GM23338 (cell line): Measurements from ENCODE around the gene EPB41L4A. TPM values are rescaled to one million over a fixed set of nuclear protein-coding genes. Genes with fewer than 3 reads are reported as not detected.

Experiments used
- ATAC-seq: fragments of 200-7000 bp; cut with Tn5 transposase; 3 replicates; pipeline ENCODE4 v1.9.1; 2020
- DNase-seq: peaks from one replicate; pipeline ENCODE4 v3.0.0-alpha.2; 2015; ENCODE audit warnings: low spot score
- H2AFZ ChIP-seq: fragments of 200-600 bp; sonication (generic); 2 replicates; pipeline ENCODE4 v1.8.0; 2016; ENCODE audit warnings: antibody characterized with exemption, mild to moderate bottlenecking, moderate library complexity
- H3F3A ChIP-seq: fragments of 200-600 bp; sonication (generic); replicated peaks from 2 replicates; pipeline ENCODE4 v1.8.0; 2017; ENCODE audit warnings: antibody characterized with exemption, mixed run types, low read depth
- H3K27ac ChIP-seq: fragments of 200-600 bp; sonication (generic); 2 replicates; pipeline ENCODE4 v1.6.1; 2016; ENCODE audit warnings: low read depth
- H3K27me3 ChIP-seq: fragments of 200-600 bp; sonication (generic); 2 replicates; pipeline ENCODE4 v1.8.0; 2016; ENCODE audit warnings: mild to moderate bottlenecking, mixed run types, moderate library complexity; ENCODE audit not compliant: insufficient read depth
- H3K36me3 ChIP-seq: fragments of 200-600 bp; sonication (generic); 2 replicates; pipeline ENCODE4 v1.8.0; 2016; ENCODE audit warnings: mild to moderate bottlenecking; ENCODE audit not compliant: insufficient read depth
- H3K4me1 ChIP-seq: fragments of 200-600 bp; sonication (generic); 2 replicates; pipeline ENCODE4 v1.8.0; 2016; ENCODE audit warnings: mild to moderate bottlenecking, moderate library complexity; ENCODE audit not compliant: insufficient read depth
- H3K4me2 ChIP-seq: fragments of 200-600 bp; sonication (generic); 2 replicates; pipeline ENCODE4 v1.7.1; 2017; ENCODE audit warnings: mixed run types
- H3K4me3 ChIP-seq: fragments of 200-600 bp; sonication (generic); 2 replicates; pipeline ENCODE4 v1.6.1; 2016; ENCODE audit warnings: mixed run types
- H3K79me2 ChIP-seq: fragments of 200-600 bp; sonication (generic); replicated peaks from 2 replicates; pipeline ENCODE4 v1.8.0; 2017; ENCODE audit warnings: mild to moderate bottlenecking; ENCODE audit not compliant: insufficient read depth
- H3K9me2 ChIP-seq: fragments of 200-600 bp; sonication (generic); 2 replicates; pipeline ENCODE4 v1.8.0; 2017; ENCODE audit not compliant: insufficient read depth
- H4K20me1 ChIP-seq: fragments of 200-600 bp; sonication (generic); replicated peaks from 2 replicates; pipeline ENCODE4 v1.8.0; 2017; ENCODE audit warnings: mild to moderate bottlenecking; ENCODE audit not compliant: insufficient read depth
- H3K27ac Mint-ChIP-seq: 2 replicates; pipeline ENCODE4 v1.8.0; 2020; ENCODE audit warnings: inconsistent platforms, mild to moderate bottlenecking, moderate library complexity, mixed read lengths
- H3K27me3 Mint-ChIP-seq: 3 replicates; pipeline ENCODE4 v1.8.0; 2022; ENCODE audit warnings: low read depth, mild to moderate bottlenecking, moderate library complexity, mixed read lengths, inconsistent platforms; ENCODE audit not compliant: insufficient read depth, poor library complexity
- H3K36me3 Mint-ChIP-seq: 3 replicates; pipeline ENCODE4 v1.8.0; 2021; ENCODE audit warnings: low read depth, mild to moderate bottlenecking, inconsistent platforms, moderate library complexity, mixed read lengths
- H3K4me1 Mint-ChIP-seq: 3 replicates; pipeline ENCODE4 v1.8.0; 2020; ENCODE audit warnings: mild to moderate bottlenecking, inconsistent platforms, mixed read lengths
- H3K4me3 Mint-ChIP-seq: 3 replicates; pipeline ENCODE4 v1.8.0; 2021; ENCODE audit warnings: moderate library complexity, mild to moderate bottlenecking, inconsistent platforms, mixed read lengths
- H3K9me3 Mint-ChIP-seq: 3 replicates; pipeline ENCODE4 v1.8.0; 2020; ENCODE audit warnings: moderate library complexity, mild to moderate bottlenecking, inconsistent platforms, mixed read lengths
- JUNB ChIP-seq: IDR thresholded peaks from one replicate; pipeline ENCODE4 v1.6.1; 2016; ENCODE audit warnings: antibody characterized with exemption; ENCODE audit not compliant: unreplicated experiment
- POLR2AphosphoS5 ChIP-seq: IDR thresholded peaks from 2 replicates; pipeline ENCODE4 v1.6.1; 2016; ENCODE audit warnings: antibody characterized with exemption, low read depth
- ZNF114 ChIP-seq: fragments of 250-450 bp; sonication (Bioruptor Pico); IDR thresholded peaks from 2 replicates; pipeline ENCODE4 v1.5.0; 2020; ENCODE audit warnings: mild to moderate bottlenecking, moderate library complexity
- ZNF331 ChIP-seq: fragments of 250-450 bp; sonication (Bioruptor Pico); IDR thresholded peaks from 2 replicates; pipeline ENCODE4 v1.5.0; 2020; ENCODE audit warnings: low read depth, mild to moderate bottlenecking, moderate library complexity
- polyA plus RNA-seq: library from polyadenylated mRNA; unstranded; fragments of >200 nt; fragmentation: Nextera tagmentation; extraction: Ambion mirVana; gene quantifications from 2 replicates; pipeline ENCODE4 v1.2.1, GENCODE V29; 2016
- total RNA-seq: library from RNA; depleted of rRNA; stranded (reverse); fragments of >200 nt; shearing (Covaris generic); gene quantifications from 2 replicates; pipeline ENCODE4 v1.2.3, GENCODE V29; 2014
- TF ChIP-seq, protein P1 (sequence below): IDR thresholded peaks from 2 replicates; pipeline ENCODE4 v1.6.1; 2016; ENCODE audit warnings: antibody characterized with exemption
- TF ChIP-seq, protein P2 (sequence below): fragments of 250-450 bp; sonication (Bioruptor Pico); IDR thresholded peaks from 2 replicates; pipeline ENCODE4 v1.5.0; 2020; ENCODE audit warnings: mild to moderate bottlenecking, moderate library complexity
- TF ChIP-seq, protein P3 (sequence below): IDR thresholded peaks from one replicate; pipeline ENCODE4 v1.6.1; 2018; ENCODE audit warnings: antibody characterized with exemption; ENCODE audit not compliant: unreplicated experiment

EPB41L4A gene
- total and polyA plus RNA-seq, 2 experiments from 2014 or later, result 5.7 to 6.0 TPM

DNA sequence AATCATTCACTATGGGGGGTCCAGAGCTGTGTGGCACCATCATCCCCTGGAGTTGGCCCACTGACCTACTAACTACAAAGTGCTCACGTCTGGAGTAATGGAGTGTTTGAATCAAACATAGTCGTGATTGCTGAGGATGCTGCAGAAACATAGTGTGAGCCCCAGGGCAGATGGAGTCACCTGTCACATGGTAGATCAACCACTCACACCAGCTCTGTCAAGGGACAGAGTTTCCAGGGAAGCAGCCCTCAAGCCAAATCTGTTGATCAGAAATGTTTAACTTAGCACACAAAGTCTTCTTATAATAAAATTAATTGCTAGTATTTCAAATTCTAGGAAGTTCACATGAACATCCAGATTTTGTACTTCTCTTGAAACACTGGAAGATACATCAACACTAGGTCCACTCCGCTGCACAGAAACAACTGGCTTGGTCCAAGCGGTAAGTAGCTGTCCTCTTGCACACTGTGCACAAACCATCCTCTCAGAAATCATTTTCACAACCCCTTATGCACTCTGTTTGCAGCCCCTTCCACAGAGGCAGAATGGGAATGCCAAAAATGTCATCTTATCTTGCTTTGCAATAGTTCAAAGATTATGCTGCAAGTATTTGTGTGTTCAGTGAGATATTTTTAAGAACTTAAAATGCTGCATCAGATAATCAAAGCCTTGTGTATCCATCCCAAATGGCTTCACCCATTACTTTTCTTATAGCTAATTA lies 191.0 kb downstream of the EPB41L4A start:
- no peak overlapping the region for H3K4me3 ChIP-seq
- TF ChIP-seq JUNB, result no peak
- TF ChIP-seq ZNF114 (CRISPR knock-in tag), result no peak
- no peak for TF ChIP-seq POLR2AphosphoS5
- TF ChIP-seq, protein P1, sequence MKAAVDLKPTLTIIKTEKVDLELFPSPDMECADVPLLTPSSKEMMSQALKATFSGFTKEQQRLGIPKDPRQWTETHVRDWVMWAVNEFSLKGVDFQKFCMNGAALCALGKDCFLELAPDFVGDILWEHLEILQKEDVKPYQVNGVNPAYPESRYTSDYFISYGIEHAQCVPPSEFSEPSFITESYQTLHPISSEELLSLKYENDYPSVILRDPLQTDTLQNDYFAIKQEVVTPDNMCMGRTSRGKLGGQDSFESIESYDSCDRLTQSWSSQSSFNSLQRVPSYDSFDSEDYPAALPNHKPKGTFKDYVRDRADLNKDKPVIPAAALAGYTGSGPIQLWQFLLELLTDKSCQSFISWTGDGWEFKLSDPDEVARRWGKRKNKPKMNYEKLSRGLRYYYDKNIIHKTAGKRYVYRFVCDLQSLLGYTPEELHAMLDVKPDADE, result no peak
- TF ChIP-seq, protein P2, sequence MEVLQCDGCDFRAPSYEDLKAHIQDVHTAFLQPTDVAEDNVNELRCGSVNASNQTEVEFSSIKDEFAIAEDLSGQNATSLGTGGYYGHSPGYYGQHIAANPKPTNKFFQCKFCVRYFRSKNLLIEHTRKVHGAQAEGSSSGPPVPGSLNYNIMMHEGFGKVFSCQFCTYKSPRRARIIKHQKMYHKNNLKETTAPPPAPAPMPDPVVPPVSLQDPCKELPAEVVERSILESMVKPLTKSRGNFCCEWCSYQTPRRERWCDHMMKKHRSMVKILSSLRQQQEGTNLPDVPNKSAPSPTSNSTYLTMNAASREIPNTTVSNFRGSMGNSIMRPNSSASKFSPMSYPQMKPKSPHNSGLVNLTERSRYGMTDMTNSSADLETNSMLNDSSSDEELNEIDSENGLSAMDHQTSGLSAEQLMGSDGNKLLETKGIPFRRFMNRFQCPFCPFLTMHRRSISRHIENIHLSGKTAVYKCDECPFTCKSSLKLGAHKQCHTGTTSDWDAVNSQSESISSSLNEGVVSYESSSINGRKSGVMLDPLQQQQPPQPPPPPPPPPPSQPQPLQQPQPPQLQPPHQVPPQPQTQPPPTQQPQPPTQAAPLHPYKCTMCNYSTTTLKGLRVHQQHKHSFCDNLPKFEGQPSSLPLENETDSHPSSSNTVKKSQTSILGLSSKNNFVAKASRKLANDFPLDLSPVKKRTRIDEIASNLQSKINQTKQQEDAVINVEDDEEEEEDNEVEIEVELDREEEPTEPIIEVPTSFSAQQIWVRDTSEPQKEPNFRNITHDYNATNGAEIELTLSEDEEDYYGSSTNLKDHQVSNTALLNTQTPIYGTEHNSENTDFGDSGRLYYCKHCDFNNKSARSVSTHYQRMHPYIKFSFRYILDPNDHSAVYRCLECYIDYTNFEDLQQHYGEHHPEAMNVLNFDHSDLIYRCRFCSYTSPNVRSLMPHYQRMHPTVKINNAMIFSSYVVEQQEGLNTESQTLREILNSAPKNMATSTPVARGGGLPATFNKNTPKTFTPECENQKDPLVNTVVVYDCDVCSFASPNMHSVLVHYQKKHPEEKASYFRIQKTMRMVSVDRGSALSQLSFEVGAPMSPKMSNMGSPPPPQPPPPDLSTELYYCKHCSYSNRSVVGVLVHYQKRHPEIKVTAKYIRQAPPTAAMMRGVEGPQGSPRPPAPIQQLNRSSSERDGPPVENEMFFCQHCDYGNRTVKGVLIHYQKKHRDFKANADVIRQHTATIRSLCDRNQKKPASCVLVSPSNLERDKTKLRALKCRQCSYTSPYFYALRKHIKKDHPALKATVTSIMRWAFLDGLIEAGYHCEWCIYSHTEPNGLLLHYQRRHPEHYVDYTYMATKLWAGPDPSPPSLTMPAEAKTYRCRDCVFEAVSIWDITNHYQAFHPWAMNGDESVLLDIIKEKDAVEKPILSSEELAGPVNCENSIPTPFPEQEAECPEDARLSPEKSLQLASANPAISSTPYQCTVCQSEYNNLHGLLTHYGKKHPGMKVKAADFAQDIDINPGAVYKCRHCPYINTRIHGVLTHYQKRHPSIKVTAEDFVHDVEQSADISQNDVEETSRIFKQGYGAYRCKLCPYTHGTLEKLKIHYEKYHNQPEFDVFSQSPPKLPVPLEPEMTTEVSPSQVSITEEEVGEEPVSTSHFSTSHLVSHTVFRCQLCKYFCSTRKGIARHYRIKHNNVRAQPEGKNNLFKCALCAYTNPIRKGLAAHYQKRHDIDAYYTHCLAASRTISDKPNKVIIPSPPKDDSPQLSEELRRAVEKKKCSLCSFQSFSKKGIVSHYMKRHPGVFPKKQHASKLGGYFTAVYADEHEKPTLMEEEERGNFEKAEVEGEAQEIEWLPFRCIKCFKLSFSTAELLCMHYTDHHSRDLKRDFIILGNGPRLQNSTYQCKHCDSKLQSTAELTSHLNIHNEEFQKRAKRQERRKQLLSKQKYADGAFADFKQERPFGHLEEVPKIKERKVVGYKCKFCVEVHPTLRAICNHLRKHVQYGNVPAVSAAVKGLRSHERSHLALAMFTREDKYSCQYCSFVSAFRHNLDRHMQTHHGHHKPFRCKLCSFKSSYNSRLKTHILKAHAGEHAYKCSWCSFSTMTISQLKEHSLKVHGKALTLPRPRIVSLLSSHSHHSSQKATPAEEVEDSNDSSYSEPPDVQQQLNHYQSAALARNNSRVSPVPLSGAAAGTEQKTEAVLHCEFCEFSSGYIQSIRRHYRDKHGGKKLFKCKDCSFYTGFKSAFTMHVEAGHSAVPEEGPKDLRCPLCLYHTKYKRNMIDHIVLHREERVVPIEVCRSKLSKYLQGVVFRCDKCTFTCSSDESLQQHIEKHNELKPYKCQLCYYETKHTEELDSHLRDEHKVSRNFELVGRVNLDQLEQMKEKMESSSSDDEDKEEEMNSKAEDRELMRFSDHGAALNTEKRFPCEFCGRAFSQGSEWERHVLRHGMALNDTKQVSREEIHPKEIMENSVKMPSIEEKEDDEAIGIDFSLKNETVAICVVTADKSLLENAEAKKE (CRISPR knock-in tag), result no peak
- TF ChIP-seq, protein P3, sequence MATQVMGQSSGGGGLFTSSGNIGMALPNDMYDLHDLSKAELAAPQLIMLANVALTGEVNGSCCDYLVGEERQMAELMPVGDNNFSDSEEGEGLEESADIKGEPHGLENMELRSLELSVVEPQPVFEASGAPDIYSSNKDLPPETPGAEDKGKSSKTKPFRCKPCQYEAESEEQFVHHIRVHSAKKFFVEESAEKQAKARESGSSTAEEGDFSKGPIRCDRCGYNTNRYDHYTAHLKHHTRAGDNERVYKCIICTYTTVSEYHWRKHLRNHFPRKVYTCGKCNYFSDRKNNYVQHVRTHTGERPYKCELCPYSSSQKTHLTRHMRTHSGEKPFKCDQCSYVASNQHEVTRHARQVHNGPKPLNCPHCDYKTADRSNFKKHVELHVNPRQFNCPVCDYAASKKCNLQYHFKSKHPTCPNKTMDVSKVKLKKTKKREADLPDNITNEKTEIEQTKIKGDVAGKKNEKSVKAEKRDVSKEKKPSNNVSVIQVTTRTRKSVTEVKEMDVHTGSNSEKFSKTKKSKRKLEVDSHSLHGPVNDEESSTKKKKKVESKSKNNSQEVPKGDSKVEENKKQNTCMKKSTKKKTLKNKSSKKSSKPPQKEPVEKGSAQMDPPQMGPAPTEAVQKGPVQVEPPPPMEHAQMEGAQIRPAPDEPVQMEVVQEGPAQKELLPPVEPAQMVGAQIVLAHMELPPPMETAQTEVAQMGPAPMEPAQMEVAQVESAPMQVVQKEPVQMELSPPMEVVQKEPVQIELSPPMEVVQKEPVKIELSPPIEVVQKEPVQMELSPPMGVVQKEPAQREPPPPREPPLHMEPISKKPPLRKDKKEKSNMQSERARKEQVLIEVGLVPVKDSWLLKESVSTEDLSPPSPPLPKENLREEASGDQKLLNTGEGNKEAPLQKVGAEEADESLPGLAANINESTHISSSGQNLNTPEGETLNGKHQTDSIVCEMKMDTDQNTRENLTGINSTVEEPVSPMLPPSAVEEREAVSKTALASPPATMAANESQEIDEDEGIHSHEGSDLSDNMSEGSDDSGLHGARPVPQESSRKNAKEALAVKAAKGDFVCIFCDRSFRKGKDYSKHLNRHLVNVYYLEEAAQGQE, result no peak
- TF ChIP-seq ZNF331, result no peak
- no peak overlapping the region for H3K27ac ChIP-seq
- peaks cover 5% of the 10 kb centered on the region; the same call in 1 of the 2 replicates for H3K4me1 ChIP-seq
- no peak overlapping the region for H3K4me2 ChIP-seq
- DNase-seq (no peak), ATAC-seq (no peak)
- H2AFZ ChIP-seq, result no peak overlapping the region
- Mint-ChIP-seq H3K9me3 (no peaks in the 10 kb centered on the region), H3K27me3 (no peaks in the 10 kb centered on the region), H3K4me1 (peaks cover 8% of the 10 kb centered on the region), H3K4me3 (no peak overlapping the region), H3K36me3 (no peaks in the 10 kb centered on the region), H3K27ac (no peak overlapping the region)
- H4K20me1 ChIP-seq, result no peaks in the 10 kb centered on the region
- no peaks in the 10 kb centered on the region for H3K79me2 ChIP-seq
- no peaks in the 10 kb centered on the region for H3K36me3 ChIP-seq
- H3F3A ChIP-seq, result no peaks in the 10 kb centered on the region
- no peaks in the 10 kb centered on the region for H3K9me2 ChIP-seq
- no peaks in the 10 kb centered on the region for H3K27me3 ChIP-seq
